Islet of Langerhans (tissue), 1 donor: Measurements from ENCODE around the gene PMEPA1.

Experiments
- FAIRE-seq: peaks from one replicate; lab custom pipeline; 2011; peaks lifted over from hg19 to GRCh38; lab: Jason Lieb, UNC

The PMEPA1 gene, protein sequence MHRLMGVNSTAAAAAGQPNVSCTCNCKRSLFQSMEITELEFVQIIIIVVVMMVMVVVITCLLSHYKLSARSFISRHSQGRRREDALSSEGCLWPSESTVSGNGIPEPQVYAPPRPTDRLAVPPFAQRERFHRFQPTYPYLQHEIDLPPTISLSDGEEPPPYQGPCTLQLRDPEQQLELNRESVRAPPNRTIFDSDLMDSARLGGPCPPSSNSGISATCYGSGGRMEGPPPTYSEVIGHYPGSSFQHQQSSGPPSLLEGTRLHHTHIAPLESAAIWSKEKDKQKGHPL

GRCh38 chr20:57709823-57710799 is at the start of gene PMEPA1:
TSS of gene PMEPA1 (minus strand) at chr20:57710015. CDS start at chr20:57709582, 433 bp downstream.
- FAIRE-seq = no peak

GRCh38 chr20:57757767-57758166 is 48.0 kb upstream of the PMEPA1 start:
- FAIRE-seq = no peak

DNA sequence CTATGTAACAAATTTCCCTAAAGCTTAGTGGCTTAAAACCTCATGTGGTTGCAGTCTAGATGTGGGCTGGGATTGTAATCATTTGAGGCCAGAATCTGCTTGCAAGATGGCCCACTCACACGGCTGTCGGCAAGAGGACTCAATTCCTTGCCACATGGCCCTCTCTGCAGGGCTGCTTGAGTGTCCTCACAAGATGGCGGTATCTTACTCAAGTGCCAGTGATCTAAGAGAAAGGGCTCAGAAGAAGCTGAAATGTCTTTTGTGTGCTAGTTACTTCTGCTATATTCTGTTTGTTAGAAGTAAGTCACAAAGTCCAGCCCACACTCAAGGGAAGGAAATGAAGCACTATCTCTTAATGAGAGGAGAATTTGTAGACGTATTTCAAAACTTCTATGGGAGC is 47.1 kb upstream of the PMEPA1 start:
- no peak for FAIRE-seq

DNA sequence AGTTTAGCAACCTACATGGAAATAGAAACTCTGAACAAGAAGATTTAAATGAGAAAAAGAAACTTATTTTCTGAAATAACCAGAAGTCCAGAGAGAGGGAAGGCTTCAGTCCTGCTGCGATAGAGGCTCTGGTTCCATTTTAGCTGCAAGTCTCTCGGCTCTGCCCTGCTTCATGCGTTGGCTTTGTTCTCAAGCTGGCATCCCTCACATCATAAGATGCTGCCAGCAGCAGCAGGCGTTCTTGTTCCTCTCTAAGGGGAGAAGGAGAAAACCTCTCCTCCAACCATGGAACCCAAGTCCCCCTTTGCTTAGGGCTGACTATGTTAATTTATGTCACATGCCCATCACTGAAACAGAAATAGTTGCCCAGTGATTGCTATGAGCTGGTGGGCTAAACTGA is 46.4 kb upstream of the PMEPA1 start:
- FAIRE-seq = no peak

DNA sequence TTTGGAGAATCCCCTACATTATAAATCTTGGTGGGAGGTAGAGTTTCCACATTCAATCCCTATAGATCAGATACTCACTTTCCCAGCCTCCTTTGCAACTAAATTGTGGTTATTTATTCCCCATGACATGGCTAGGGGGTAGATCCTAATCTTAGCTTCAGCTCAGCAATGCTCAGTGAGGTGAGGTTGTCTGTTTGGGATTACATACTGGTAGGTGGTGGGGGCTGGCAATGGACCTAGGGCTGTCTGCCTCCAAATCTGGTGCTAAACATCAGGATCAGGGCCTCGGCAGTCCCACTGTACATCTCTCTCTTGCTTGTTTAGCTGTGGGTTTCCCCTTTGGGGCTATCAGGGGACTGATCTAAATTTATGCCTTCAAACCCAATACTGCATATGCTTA is 45.8 kb upstream of the PMEPA1 start:
- FAIRE-seq = no peak

DNA sequence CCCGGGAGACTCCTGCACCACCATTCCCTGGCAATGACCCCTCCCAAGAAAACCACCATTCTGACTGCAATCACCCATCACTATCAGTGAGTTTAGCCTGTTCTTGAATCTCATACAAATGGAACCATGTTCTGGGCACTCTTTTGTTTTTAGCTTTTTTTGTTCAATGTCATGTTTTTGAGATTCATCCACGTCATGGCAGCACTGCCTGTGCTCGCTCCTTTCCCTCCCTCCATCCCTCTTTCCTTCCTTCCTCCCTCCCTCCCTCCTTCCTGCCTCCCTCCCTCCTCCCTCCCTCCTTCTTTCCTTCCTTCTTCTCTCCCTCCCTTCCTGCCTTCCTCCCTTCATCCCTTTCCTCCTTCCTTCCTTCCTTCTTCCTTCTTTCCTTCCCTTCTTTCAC is 44.4 kb upstream of the PMEPA1 start:
- FAIRE-seq = no peak

- FAIRE-seq = no peak
Observed at GRCh38 chr20:57753332-57754164, 43.7 kb upstream of the PMEPA1 start.

DNA sequence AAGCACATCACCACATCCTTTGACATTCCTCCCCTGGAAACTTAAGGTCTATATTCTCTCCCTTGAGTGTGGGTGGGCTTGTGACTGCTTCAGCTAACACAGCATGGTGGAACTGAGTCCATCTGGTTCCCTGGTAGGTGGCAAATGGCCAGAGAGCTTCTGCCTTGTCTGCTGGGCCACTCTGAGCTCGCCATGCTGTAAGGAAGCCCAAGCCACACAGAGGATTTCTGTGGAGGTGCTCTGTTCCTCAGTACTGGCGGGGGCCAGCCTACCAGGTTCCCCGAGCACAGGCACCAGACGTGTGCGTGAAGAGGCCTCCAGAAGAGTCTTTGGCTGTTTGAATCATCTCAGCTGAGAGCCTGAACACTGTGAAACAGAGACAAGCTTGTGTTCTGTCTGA is 41.6 kb upstream of the PMEPA1 start:
- no peak for FAIRE-seq

DNA sequence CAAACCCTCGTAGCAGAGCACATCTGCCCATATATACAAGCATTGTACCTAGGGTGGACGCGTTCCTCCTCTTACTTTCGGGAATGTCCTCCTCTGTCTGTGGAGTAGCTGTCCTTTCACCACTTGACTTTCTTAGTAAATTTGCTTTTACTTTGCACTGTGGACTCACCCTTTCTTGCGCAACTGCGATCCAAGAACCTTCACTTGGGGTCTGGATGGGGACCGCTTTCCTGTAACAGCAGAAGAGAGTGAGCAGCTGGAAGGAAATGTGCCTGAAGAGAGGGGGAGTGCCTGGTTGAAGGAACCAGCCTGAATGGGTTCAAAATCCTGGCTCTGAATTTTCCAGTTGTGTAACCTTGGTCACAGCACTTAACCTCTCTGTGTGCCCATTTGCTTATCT is 40.1 kb upstream of the PMEPA1 start:
- FAIRE-seq = no peak

GRCh38 chr20:57749131-57749690 is 39.4 kb upstream of the PMEPA1 start:
- FAIRE-seq = no peak

DNA sequence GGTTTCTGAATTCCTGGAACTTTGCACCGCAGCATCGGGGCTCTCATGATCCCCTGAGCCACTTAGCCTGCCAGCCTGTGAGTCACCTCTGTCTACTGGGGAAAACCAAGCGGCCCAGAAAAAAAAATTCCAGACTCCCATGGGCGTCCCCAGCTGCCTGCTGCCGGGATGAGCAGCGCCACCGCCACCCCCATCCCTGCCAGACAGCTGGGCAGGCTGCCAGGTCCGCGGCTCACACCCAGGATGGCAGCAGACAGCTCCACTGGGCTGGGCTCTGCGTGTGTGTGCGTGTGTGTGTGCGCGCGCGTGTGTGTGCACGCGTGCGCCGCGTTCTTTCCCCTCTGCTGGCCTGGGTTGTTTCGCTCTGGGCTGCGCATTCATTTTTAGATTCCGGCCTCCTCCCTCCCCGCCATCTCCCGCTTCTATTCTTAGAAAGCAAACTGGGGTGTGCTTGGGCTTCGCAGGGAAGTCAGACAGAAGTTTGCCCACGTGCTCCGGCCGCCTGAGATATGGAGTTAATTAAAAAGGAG is 38.9 kb upstream of the PMEPA1 start:
- no peak for FAIRE-seq

DNA sequence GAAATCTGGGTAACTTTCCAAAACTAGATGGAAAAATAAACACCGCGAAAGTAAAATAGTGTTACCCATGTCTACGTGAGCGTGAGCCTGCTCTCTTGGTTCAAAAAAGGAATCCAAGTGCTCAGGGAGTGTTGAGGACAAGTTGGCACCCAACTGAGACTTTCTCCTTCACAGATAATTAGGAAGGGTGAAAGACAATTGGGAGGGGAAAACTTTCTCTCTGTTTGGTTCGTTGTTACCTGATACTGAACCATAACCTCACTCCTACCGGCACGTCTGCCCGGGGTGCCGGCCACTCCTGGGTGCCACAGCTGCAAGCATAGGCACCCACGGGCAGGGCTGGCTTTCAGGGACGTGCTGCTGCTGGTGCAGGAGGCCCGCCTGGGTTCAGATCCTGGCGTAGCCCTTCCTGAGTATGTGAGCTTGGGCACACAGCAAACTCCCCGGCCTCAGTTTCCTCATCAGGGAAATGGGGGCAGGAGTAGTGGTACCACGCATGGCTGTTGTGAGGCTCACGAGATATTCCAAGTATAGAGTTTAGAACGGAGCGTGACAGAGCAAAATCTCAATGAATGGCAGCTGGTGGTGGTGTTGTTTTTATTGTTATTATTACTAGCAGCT is 38.2 kb upstream of the PMEPA1 start:
- FAIRE-seq = no peak

GRCh38 chr20:57746832-57747404 is 37.1 kb upstream of the PMEPA1 start:
- no peak for FAIRE-seq

DNA sequence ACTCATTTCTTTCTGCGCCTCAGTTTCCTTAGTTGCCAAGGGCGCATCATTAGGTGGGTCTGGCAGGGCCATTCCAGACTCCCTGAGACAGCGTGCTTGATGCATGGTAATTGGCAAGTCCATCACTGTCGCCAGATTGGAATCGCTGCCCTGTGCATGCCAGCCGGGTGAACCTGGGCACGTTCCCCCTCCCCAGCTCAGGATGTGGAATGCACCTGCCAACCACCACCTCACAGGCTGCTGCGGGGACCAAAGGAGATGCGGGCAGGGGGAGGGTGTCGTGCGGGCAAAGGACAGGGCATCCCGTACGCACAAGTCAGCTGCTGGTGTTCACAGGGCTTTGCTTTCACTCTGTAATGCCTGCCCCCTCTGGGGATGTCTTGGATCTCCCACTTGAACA is 36.4 kb upstream of the PMEPA1 start:
- FAIRE-seq = no peak

GRCh38 chr20:57744206-57744605 is 34.4 kb upstream of the PMEPA1 start:
- no peak for FAIRE-seq

GRCh38 chr20:57743450-57744095 is 33.8 kb upstream of the PMEPA1 start:
- no peak for FAIRE-seq

- no peak for FAIRE-seq
Observed at GRCh38 chr20:57742507-57743181, 32.8 kb upstream of the PMEPA1 start.

- no peak for FAIRE-seq
Observed at GRCh38 chr20:57738484-57738883, 28.7 kb upstream of the PMEPA1 start.

GRCh38 chr20:57738053-57738452 is 28.2 kb upstream of the PMEPA1 start:
- no peak for FAIRE-seq

DNA sequence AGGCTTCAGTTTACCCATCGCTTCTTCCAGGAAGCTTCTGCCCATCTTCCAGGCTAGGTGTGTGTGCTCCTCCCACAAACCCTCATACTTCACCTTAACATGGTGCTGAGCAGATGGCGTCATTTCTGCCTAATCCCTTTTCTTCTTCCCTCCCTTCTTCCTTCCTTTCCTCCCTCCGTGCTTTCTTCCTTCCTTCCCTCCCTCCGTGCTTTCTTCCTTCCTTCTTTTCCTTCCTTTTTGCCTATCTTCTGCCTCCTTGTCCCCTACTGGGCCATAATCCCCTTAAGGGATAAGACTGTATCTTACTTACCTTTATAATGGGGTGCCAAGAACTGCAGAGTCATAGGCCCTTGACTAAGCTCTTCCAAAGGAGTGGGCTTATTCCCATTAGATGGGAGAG is 27.5 kb upstream of the PMEPA1 start:
- no peak for FAIRE-seq
